ENCODE results near the gene DR1. TPM values are rescaled to one million over a fixed set of nuclear protein-coding genes. Genes with fewer than 3 reads are reported as not detected.
A peak's percentile ranks its signal among the peaks of the same experiment; 100 is the strongest.

DR1 gene
- 10 to 100 TPM; 84.2 to 85.7 TPM for total RNA-seq

DNA sequence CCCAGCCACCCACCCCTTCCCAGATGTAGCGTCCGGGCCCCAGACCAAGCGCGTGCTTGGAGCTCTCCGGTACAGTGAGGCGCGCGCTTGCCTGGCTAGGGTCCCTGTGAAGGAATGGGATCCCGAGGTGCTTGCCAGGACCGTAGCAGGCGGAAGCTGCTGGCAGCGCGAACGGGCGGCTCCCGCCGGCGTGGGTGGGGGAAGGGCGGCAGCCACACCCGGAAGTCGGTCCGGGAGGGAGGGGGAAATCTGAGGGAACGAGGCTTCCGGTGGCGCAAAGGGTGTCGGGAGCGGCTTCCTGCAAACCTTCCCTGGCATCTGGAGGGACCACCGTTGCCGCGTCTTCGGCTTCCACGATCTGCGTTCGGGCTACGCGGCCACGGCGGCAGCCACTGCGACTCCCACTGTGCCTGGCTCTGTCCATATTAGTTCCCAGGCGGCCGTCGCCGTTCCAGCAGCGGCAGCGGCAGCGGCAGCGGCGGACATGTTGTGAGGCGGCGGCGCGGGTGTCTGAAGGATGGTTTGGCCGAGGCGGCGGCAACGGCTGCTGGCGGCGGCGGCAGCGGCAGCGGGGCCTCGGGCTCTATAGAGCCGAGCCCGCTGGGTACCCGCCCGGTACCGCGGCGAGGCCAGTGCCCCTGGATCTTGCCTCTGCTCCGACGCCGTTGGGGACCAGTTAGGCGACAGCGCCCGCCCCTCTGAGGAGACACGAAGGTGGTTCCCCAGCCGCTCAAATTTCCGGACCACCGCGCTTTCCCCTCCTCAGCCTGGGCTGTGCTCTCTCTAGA is at the start of gene DR1:
Gene DR1 (plus strand): TSS at position 275 of the 788 bp plus-strand sequence. CDS start 739 bp downstream, outside the sequence.
- Mint-ChIP-seq H3K9me3 (no peaks in the 10 kb centered on the region), H3K4me3 (peak within 1 kb of the TSS; percentile 96), H3K4me1 (peaks cover 24% of the 10 kb centered on the region), H3K27ac (peak within 1 kb of the TSS; percentile 96), H3K27me3 (no peaks in the 10 kb centered on the region), H3K36me3 (peaks cover 25% of the 10 kb centered on the region)
- POLR2A ChIA-PET, result interaction anchor here (0.8 to 2.5 kb wide), 13 partner anchors 9 to 533 kb away, joined by 3 to 29 read pairs (median 4); partner anchors contain the start of genes DIPK1A, DNTTIP2 and MTF2
- ATAC-seq (ENCODE audit: low read depth) (peak; percentile 74), DNase-seq (peak; percentile 94)

DNA sequence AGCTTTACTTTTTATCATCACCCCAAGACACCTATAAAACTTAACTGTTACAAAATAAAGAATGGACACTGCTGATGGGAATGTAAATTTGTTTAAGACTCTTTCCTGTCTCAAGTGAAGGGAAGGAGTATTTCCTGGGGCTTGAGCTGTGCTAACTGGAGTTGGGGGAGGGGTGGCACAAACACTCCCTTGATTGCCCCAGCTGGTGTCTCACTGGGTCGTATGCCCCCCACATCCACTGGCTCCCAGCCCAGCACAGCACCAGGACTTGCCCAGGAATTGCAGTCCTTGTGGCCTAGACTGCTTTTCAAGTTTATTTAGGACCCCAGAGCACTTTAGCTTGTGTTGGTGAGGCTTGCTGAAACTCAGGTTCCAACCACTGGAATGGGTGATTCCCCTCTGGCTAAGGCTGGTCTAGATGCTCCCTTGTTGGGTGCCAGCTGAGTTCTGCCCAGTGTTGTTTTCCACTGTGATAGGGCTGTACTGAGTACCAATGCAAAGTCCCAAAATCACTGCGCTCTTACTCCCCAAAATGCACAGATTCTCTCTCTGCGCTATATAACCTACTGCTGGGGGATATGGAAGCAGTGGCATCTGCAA is 49.1 kb upstream of the DR1 start:
- Mint-ChIP-seq H3K36me3 (peaks cover 5% of the 10 kb centered on the region), H3K9me3 (peaks cover 2% of the 10 kb centered on the region), H3K27ac (no peak overlapping the region), H3K27me3 (no peaks in the 10 kb centered on the region), H3K4me3 (no peak overlapping the region), H3K4me1 (peaks cover 1% of the 10 kb centered on the region)
- DNase-seq (no peak), ATAC-seq (ENCODE audit: low read depth) (no peak)
- POLR2A ChIA-PET, result no interaction called here

- ATAC-seq (ENCODE audit: low read depth) (no peak), DNase-seq (no peak)
- Mint-ChIP-seq H3K4me1 (peaks cover 1% of the 10 kb centered on the region), H3K27me3 (no peaks in the 10 kb centered on the region), H3K27ac (no peak overlapping the region), H3K36me3 (no peaks in the 10 kb centered on the region), H3K4me3 (no peak overlapping the region), H3K9me3 (no peaks in the 10 kb centered on the region)
- POLR2A ChIA-PET, result no interaction called here
Measured at GRCh38 chr1:93301131-93301530, 44.6 kb upstream of the DR1 start.

DNA sequence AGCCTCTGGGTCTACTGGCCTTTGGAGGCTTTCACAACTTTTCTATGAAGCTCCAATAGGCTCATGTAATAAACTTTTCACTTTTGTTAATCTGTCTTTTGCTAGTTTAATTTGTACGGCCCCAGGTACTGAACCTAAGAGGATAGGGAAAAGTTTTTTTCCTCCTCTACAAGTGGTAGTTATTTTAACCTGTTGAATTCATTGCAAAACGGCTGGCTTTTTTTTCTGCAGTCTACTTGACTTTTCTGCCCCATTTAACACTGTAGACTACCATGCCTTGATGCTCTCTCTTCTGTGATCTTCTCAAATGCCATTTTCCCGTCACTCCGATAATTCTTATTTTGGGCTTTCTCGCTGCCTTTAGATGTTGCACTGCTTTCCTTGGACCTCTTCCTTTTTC is 43.6 kb upstream of the DR1 start:
- no peaks in the 10 kb centered on the region for H3K36me3 Mint-ChIP-seq
- no peaks in the 10 kb centered on the region for H3K27me3 Mint-ChIP-seq
- H3K4me3 Mint-ChIP-seq, result no peak overlapping the region
- no peak for ATAC-seq (ENCODE audit: low read depth)
- H3K27ac Mint-ChIP-seq, result no peak overlapping the region
- no peak for DNase-seq
- no peaks in the 10 kb centered on the region for H3K4me1 Mint-ChIP-seq
- H3K9me3 Mint-ChIP-seq, result no peaks in the 10 kb centered on the region
- POLR2A ChIA-PET, result no interaction called here

DNA sequence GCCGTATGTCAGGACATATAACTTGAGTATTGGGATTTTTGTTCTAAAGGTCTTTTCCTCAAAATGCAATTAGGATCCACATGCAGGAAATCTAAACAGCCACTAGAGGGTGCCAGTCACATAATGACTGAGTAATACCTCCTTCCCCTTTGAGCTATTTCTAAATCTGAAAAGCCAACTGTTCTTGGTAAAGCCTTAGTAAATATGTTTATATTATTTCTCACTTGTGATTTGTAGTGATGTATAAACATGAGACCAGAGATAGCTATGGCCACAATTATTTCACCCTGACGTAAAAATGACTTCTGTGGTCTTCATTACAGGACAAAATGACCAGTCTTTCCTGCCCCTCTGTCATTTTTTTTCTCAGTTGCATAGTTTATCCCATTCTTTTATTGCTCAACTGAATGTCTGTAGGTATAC is 41.0 kb upstream of the DR1 start:
- DNase-seq (no peak), ATAC-seq (ENCODE audit: low read depth) (no peak)
- Mint-ChIP-seq H3K9me3 (no peaks in the 10 kb centered on the region), H3K36me3 (no peaks in the 10 kb centered on the region), H3K4me3 (no peak overlapping the region), H3K27me3 (no peaks in the 10 kb centered on the region), H3K27ac (no peak overlapping the region), H3K4me1 (no peaks in the 10 kb centered on the region)
- POLR2A ChIA-PET, result interaction anchor here (0.5 to 1.2 kb wide), 3 partner anchors 40 to 225 kb away, joined by 3 to 4 read pairs (median 4); partner anchors contain the start of gene MTF2

GRCh38 chr1:93306920-93307319 is 38.8 kb upstream of the DR1 start:
- Mint-ChIP-seq H3K4me3 (no peak overlapping the region), H3K27me3 (no peaks in the 10 kb centered on the region), H3K36me3 (no peaks in the 10 kb centered on the region), H3K4me1 (no peaks in the 10 kb centered on the region), H3K9me3 (no peaks in the 10 kb centered on the region), H3K27ac (no peak overlapping the region)
- DNase-seq (no peak), ATAC-seq (ENCODE audit: low read depth) (no peak)
- POLR2A ChIA-PET, result no interaction called here

- Mint-ChIP-seq H3K36me3 (peaks cover 4% of the 10 kb centered on the region), H3K4me3 (no peak overlapping the region), H3K9me3 (no peaks in the 10 kb centered on the region), H3K4me1 (no peaks in the 10 kb centered on the region), H3K27me3 (no peaks in the 10 kb centered on the region), H3K27ac (no peak overlapping the region)
- POLR2A ChIA-PET, result no interaction called here
- no peak for DNase-seq
- ATAC-seq (ENCODE audit: low read depth), result no peak
Measured at GRCh38 chr1:93313026-93313425, 32.7 kb upstream of the DR1 start.

DNA sequence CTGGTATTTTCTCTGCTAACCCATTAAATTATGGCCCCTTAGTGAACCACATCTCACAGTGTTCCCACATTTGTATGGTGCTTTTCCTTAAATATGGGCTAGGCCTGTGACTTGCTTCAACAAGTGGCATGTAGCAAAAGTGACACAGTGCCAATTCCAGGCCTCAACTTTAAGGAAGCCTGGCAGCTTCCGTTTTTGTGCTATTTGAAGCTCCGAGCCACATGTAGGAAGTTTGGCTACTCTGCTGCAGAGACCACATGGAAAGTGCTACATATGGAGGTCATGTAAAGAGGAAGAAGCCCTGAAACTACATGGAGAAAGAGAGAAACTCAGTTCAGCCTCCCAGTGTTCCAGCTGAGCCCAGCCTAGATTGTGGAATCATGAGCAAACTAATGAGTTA is 28.5 kb upstream of the DR1 start:
- ATAC-seq (ENCODE audit: low read depth) (no peak), DNase-seq (no peak)
- no peaks in the 10 kb centered on the region for H3K4me1 Mint-ChIP-seq
- no peaks in the 10 kb centered on the region for H3K27me3 Mint-ChIP-seq
- no peak overlapping the region for H3K27ac Mint-ChIP-seq
- POLR2A ChIA-PET, result no interaction called here
- no peaks in the 10 kb centered on the region for H3K9me3 Mint-ChIP-seq
- peaks cover 6% of the 10 kb centered on the region for H3K36me3 Mint-ChIP-seq
- no peak overlapping the region for H3K4me3 Mint-ChIP-seq

GRCh38 chr1:93317943-93318342 is 27.8 kb upstream of the DR1 start:
- POLR2A ChIA-PET, result no interaction called here
- DNase-seq (no peak), ATAC-seq (ENCODE audit: low read depth) (no peak)
- H3K4me3 Mint-ChIP-seq, result no peak overlapping the region
- H3K27ac Mint-ChIP-seq, result no peak overlapping the region
- H3K27me3 Mint-ChIP-seq, result no peaks in the 10 kb centered on the region
- H3K9me3 Mint-ChIP-seq, result no peaks in the 10 kb centered on the region
- no peaks in the 10 kb centered on the region for H3K4me1 Mint-ChIP-seq
- peaks cover 6% of the 10 kb centered on the region for H3K36me3 Mint-ChIP-seq

- no peak for ATAC-seq (ENCODE audit: low read depth)
- Mint-ChIP-seq H3K36me3 (peaks cover 6% of the 10 kb centered on the region), H3K4me1 (no peaks in the 10 kb centered on the region), H3K27ac (no peak overlapping the region), H3K4me3 (no peak overlapping the region), H3K9me3 (no peaks in the 10 kb centered on the region), H3K27me3 (no peaks in the 10 kb centered on the region)
- DNase-seq, result no peak
- POLR2A ChIA-PET, result no interaction called here
Measured at GRCh38 chr1:93321720-93322119, 24.0 kb upstream of the DR1 start.

DNA sequence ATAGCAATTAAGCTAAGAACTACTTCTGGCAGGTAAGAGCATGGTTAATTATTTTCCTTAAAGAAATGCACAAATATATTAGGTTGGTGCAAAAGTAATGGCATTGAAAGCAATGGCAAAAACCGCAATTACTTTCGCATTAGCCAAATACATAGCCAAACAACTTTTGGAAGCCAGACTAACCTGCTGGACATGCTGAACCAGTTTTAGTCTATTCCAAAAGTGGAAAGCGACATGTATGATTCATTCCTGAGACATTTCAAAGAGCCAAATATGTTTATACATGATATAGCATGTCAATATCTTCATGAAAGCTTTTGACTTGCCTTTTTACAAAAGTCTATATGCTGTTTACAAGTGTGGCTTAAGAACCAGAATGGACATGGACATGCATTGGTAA is 23.4 kb upstream of the DR1 start:
- Mint-ChIP-seq H3K36me3 (peaks cover 6% of the 10 kb centered on the region), H3K27ac (no peak overlapping the region), H3K9me3 (no peaks in the 10 kb centered on the region), H3K4me3 (no peak overlapping the region), H3K4me1 (no peaks in the 10 kb centered on the region), H3K27me3 (no peaks in the 10 kb centered on the region)
- no peak for ATAC-seq (ENCODE audit: low read depth)
- POLR2A ChIA-PET, result interaction anchor here (0.6 kb wide), 1 partner anchor 25 kb away, joined by 5 read pairs; no protein-coding TSS in a partner anchor
- DNase-seq, result no peak

DNA sequence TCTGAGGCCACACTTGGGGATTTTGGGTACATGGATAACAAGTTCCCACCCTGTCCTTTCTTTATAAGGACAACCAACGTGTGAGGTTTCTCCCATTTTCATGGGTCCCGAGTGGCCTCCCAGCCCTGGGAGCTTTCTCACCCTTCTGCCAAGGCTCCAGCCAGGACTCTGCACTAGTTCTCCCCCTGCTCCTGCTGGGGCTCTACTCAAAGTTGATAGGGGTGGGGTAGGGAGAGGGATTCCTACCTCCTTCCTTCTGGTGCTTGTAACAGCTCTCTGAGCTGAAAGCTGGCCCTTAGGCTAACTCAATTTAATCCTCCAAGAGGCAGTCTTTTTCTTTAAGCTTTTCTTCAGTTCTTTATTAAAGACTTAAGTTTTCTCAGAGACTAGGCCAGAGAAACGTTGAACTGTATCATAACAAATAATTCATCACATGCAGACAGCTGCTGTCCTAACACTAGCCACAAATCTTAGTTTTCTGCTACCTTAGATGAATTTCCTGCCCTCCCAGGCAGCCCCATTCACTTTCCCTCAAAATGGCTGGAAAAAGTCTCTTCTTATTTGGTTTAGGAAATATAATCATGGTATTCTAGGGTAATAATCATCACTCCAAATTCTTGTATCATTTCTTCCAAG is 22.4 kb upstream of the DR1 start:
- H3K4me1 Mint-ChIP-seq, result no peaks in the 10 kb centered on the region
- POLR2A ChIA-PET, result interaction anchor here (0.6 kb wide), 1 partner anchor 25 kb away, joined by 5 read pairs; no protein-coding TSS in a partner anchor
- no peaks in the 10 kb centered on the region for H3K9me3 Mint-ChIP-seq
- DNase-seq (no peak), ATAC-seq (ENCODE audit: low read depth) (no peak)
- no peak overlapping the region for H3K27ac Mint-ChIP-seq
- H3K4me3 Mint-ChIP-seq, result no peak overlapping the region
- peaks cover 6% of the 10 kb centered on the region for H3K36me3 Mint-ChIP-seq
- H3K27me3 Mint-ChIP-seq, result no peaks in the 10 kb centered on the region

DNA sequence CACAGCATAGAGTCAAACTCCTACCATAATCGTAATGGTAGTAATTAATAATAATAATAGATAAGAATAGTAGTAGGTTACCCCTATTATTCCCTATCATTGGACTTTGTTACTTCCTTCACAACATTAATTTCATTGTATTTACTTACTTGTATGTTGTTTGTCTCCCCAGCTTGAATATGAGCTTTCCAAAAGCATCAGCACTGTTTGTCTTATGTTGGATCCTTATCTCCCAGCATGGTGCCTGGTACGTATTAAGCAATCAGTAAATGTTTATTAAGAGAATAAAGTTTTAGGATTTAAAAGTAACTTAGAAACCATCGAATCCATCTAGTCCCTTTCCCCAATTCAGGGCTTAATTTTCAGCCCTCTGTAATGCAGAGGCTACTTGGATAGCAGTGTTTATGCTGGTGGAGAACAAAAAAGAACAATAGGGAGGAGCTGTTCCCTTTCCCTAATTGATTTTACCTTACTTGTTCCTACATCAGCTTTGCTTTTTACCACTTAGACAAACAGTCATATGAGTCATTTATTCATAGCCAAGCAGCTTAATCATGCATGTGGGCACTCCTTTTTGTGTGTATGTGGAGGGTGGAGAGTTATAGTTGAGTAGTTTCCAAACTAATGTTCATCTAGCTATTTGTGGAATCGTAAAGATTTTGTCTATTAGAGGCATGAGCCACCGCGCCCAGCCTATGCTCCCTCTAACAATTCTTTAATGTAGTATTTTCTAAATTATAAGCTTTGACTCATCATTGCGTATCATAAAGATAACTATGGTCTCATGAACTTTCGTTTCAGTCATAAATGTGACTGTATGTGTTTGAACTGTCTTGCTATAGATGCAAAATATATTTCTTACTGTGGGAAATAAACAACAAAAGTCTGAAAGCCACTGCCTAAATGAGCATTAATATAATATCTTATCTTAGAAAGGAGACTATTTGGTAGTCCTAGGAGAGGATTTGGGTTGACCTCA is 20.9 kb upstream of the DR1 start:
- Mint-ChIP-seq H3K36me3 (peaks cover 5% of the 10 kb centered on the region), H3K9me3 (no peaks in the 10 kb centered on the region), H3K4me3 (no peak overlapping the region), H3K4me1 (no peaks in the 10 kb centered on the region), H3K27ac (no peak overlapping the region), H3K27me3 (no peaks in the 10 kb centered on the region)
- ATAC-seq (ENCODE audit: low read depth), result no peak
- DNase-seq, result no peak
- POLR2A ChIA-PET, result no interaction called here

All from activated naive CD8-positive, alpha-beta T cell treated with anti-CD3 and anti-CD28 coated beads, Interleukin-2, amount 10 ng/mL, durations not matched to agents 7 days and 5 days (primary cell).